SK-N-SH (cell line): ENCODE measurements around the gene GALNT14.

Source experiments
- POLR2AphosphoS5 ChIP-seq: IDR thresholded peaks from 2 replicates; pipeline ENCODE4 v1.6.1; 2012; ENCODE audit warnings: low read depth, low read length
- REST ChIP-seq: IDR thresholded peaks from 2 replicates; pipeline ENCODE4 v1.6.1; 2012; ENCODE audit warnings: mild to moderate bottlenecking, low read depth, low read length, moderate library complexity
- SIN3A ChIP-seq: IDR thresholded peaks from 2 replicates; pipeline ENCODE4 v1.6.1; 2012; ENCODE audit warnings: low read depth, mild to moderate bottlenecking, low read length, moderate library complexity, borderline replicate concordance
- SMC3 ChIP-seq: IDR thresholded peaks from 2 replicates; pipeline ENCODE4 v1.6.1; 2012; ENCODE audit warnings: low read depth, low read length, improper control_type of control experiment

GRCh38 chr2:31166925-31167324 lies 28.7 kb upstream of the GALNT14 start:
- TF ChIP-seq POLR2AphosphoS5 (no peak), SIN3A (no peak), SMC3 (no peak), REST (no peak)
